SU-DHL-6 (cell line): ENCODE measurements around the gene JAM2.
"Not testable (repeated sequence)": the region's sequence is repeated elsewhere in the genome, so short reads cannot be mapped to it uniquely, and the experiment has no call there.

Experiments used
- H2AFZ ChIP-seq: fragments of 200-600 bp; sonication (generic); 2 replicates; pipeline ENCODE4 v1.6.1; 2014; ENCODE audit warnings: low read depth, mild to moderate bottlenecking, moderate library complexity, mixed read lengths, antibody characterized with exemption, low read length; ENCODE audit not compliant: severe bottlenecking
- H3F3A ChIP-seq: fragments of 200-600 bp; shearing (Covaris generic); 2 replicates; pipeline ENCODE4 v1.6.0; 2016; ENCODE audit warnings: antibody characterized with exemption, mild to moderate bottlenecking; ENCODE audit not compliant: insufficient read depth
- H3K27ac ChIP-seq: fragments of 200-600 bp; sonication (generic); 2 replicates; pipeline ENCODE4 v1.5.1; 2016; ENCODE audit warnings: low read depth, mild to moderate bottlenecking, low read length, moderate library complexity, mixed read lengths
- H3K27me3 ChIP-seq: fragments of 200-600 bp; sonication (generic), shearing (Covaris generic); 2 replicates; pipeline ENCODE4 v1.6.0; 2014; ENCODE audit warnings: mild to moderate bottlenecking, low read length
- H3K36me3 ChIP-seq: fragments of 200-600 bp; sonication (generic); 2 replicates; pipeline ENCODE4 v1.6.1; 2014; ENCODE audit warnings: mild to moderate bottlenecking, low read length, mixed read lengths
- H3K4me2 ChIP-seq: fragments of 300-600, 200-600 bp; shearing (Covaris generic), sonication (generic); 2 replicates; pipeline ENCODE4 v1.6.0; 2014; ENCODE audit warnings: low read length, low read depth, mild to moderate bottlenecking; ENCODE audit not compliant: poor library complexity, severe bottlenecking
- H3K4me3 ChIP-seq: fragments of 200-600 bp; sonication (generic); 2 replicates; pipeline ENCODE4 v1.5.1; 2014; ENCODE audit warnings: antibody characterized with exemption, low read length, mild to moderate bottlenecking, mixed read lengths; ENCODE audit not compliant: insufficient read depth, poor library complexity, severe bottlenecking
- H3K79me2 ChIP-seq: fragments of 200-600 bp; sonication (generic); 2 replicates; pipeline ENCODE4 v1.6.1; 2014; ENCODE audit warnings: mild to moderate bottlenecking, low read length, moderate library complexity; ENCODE audit not compliant: insufficient read depth
- H3K9ac ChIP-seq: fragments of 200-600 bp; sonication (generic); 2 replicates; pipeline ENCODE4 v1.7.0; 2014; ENCODE audit warnings: mild to moderate bottlenecking, low read length
- H3K9me2 ChIP-seq: fragments of 200-600 bp; sonication (generic); replicated peaks from 2 replicates; pipeline ENCODE4 v1.6.1; 2014; ENCODE audit warnings: low read length; ENCODE audit not compliant: insufficient read depth
- H3K9me3 ChIP-seq: fragments of 200-600 bp; sonication (generic); 2 replicates; pipeline ENCODE4 v1.6.1; 2014; ENCODE audit warnings: low read length, mixed read lengths; ENCODE audit not compliant: insufficient read depth
- H4K20me1 ChIP-seq: fragments of 200-600 bp; sonication (generic); 2 replicates; pipeline ENCODE4 v1.6.1; 2014; ENCODE audit warnings: low read depth, mild to moderate bottlenecking, antibody characterized with exemption, low read length, moderate library complexity, mixed read lengths
- EZH2phosphoT487 ChIP-seq: fragments of 200-600 bp; sonication (generic), shearing (Covaris generic); conservative IDR thresholded peaks from 2 replicates; pipeline ENCODE4 v1.6.1; 2018; ENCODE audit warnings: mild to moderate bottlenecking, antibody characterized with exemption, low read length, moderate library complexity, mixed read lengths
- TF ChIP-seq, protein P1 (sequence below): fragments of 200-600 bp; sonication (generic); IDR thresholded peaks from one replicate; pipeline ENCODE4 v1.5.1; 2017; ENCODE audit warnings: antibody characterized with exemption, mild to moderate bottlenecking, low read length, moderate library complexity; ENCODE audit not compliant: insufficient read depth, poor library complexity, severe bottlenecking

The JAM2 gene

DNA sequence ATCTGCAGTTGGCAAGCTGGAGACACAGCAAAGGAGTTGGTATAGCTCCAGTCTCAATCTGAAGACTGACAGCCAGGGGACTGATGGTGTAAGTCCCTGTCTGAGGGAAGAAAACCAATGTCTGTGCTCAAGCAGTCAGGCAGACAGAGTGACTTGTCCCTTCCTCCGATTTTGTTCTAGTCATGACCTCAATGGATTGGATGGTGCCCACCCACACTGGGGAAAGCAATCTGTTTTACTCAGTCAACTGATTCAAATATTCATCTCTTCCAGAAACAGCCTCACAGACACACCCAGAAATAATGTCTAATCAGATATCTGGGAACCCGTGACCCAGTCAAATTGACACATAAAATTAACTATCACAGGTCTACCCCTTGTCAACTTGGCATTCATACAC lies 19.9 kb upstream of the JAM2 start:
- H3K9ac ChIP-seq = no peak overlapping the region

DNA sequence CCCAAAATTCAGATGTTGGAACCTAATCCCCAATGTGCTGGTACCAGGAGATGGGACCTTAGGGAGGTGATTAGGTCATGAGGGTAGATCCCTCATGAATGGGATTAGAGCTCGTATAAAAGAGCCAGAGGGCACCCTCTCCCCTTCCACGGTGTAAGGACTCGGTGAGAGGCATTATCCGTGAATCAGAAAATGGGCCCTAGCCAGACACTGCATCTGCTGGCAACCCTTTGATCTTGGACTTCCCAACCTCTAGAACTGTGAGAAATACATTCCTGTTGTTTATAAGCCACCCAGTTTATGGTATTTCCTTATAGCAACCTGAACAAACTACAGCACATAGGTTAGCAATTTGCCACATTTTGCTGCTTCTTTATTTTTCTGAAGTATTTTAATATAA lies 14.5 kb upstream of the JAM2 start:
- H4K20me1 ChIP-seq = no peaks in the 10 kb centered on the region
- no peaks in the 10 kb centered on the region for H3K27me3 ChIP-seq
- no peak overlapping the region for H3K4me3 ChIP-seq
- H3K36me3 ChIP-seq = no peaks in the 10 kb centered on the region
- H3K9me2 ChIP-seq = no peaks in the 10 kb centered on the region
- no peak overlapping the region for H2AFZ ChIP-seq
- H3K9me3 ChIP-seq = no peaks in the 10 kb centered on the region
- TF ChIP-seq EZH2phosphoT487 = no peak
- TF ChIP-seq, protein P1, sequence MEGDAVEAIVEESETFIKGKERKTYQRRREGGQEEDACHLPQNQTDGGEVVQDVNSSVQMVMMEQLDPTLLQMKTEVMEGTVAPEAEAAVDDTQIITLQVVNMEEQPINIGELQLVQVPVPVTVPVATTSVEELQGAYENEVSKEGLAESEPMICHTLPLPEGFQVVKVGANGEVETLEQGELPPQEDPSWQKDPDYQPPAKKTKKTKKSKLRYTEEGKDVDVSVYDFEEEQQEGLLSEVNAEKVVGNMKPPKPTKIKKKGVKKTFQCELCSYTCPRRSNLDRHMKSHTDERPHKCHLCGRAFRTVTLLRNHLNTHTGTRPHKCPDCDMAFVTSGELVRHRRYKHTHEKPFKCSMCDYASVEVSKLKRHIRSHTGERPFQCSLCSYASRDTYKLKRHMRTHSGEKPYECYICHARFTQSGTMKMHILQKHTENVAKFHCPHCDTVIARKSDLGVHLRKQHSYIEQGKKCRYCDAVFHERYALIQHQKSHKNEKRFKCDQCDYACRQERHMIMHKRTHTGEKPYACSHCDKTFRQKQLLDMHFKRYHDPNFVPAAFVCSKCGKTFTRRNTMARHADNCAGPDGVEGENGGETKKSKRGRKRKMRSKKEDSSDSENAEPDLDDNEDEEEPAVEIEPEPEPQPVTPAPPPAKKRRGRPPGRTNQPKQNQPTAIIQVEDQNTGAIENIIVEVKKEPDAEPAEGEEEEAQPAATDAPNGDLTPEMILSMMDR = no peak
- H3K27ac ChIP-seq = no peak overlapping the region
- no peak overlapping the region for H3K9ac ChIP-seq
- H3F3A ChIP-seq = no peaks in the 10 kb centered on the region
- H3K79me2 ChIP-seq = no peaks in the 10 kb centered on the region
- no peak overlapping the region for H3K4me2 ChIP-seq

More for the DNA sequence above, 19.9 kb upstream of the JAM2 start:
- H3K27ac ChIP-seq = no peak overlapping the region
- no peaks in the 10 kb centered on the region for H3K79me2 ChIP-seq
- no peaks in the 10 kb centered on the region for H4K20me1 ChIP-seq
- no peaks in the 10 kb centered on the region for H3K9me3 ChIP-seq
- H3K9me2 ChIP-seq = no peaks in the 10 kb centered on the region
- no peaks in the 10 kb centered on the region for H3F3A ChIP-seq
- H2AFZ ChIP-seq = no peak overlapping the region
- no peak for TF ChIP-seq EZH2phosphoT487
- TF ChIP-seq, protein P1 = no peak
- no peak overlapping the region for H3K4me3 ChIP-seq
- no peaks in the 10 kb centered on the region for H3K27me3 ChIP-seq
- no peak overlapping the region for H3K4me2 ChIP-seq
- no peaks in the 10 kb centered on the region for H3K36me3 ChIP-seq

DNA sequence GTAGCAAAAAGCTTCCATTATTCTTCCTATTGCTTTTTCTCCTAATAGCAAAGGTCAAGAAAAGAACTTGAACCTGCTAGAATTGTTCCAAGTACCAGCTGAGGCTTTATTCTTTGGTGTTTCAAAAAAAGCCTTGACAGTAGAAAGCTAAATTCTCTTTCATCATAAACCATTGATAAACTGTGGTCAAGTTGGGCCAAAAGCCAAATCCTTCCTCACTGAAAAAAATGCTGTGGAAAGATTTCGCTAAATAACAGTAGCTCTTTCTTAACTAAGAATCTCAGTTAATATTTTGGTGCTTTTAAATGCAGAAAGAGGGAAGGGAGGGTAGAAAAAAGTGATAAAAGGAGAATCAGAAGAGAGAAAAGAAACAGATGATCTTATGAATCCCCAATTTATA lies 14.0 kb upstream of the JAM2 start:
- Histone ChIP-seq H3K4me2 (no peak overlapping the region), H3K9me3 (no peaks in the 10 kb centered on the region), H4K20me1 (no peaks in the 10 kb centered on the region), H2AFZ (no peak overlapping the region), H3K27ac (no peak overlapping the region), H3F3A (no peaks in the 10 kb centered on the region), H3K9me2 (no peaks in the 10 kb centered on the region), H3K79me2 (no peaks in the 10 kb centered on the region), H3K27me3 (no peaks in the 10 kb centered on the region), H3K36me3 (no peaks in the 10 kb centered on the region), H3K4me3 (no peak overlapping the region), H3K9ac (no peak overlapping the region)
- TF ChIP-seq, protein P1 = no peak
- TF ChIP-seq EZH2phosphoT487 = no peak

DNA sequence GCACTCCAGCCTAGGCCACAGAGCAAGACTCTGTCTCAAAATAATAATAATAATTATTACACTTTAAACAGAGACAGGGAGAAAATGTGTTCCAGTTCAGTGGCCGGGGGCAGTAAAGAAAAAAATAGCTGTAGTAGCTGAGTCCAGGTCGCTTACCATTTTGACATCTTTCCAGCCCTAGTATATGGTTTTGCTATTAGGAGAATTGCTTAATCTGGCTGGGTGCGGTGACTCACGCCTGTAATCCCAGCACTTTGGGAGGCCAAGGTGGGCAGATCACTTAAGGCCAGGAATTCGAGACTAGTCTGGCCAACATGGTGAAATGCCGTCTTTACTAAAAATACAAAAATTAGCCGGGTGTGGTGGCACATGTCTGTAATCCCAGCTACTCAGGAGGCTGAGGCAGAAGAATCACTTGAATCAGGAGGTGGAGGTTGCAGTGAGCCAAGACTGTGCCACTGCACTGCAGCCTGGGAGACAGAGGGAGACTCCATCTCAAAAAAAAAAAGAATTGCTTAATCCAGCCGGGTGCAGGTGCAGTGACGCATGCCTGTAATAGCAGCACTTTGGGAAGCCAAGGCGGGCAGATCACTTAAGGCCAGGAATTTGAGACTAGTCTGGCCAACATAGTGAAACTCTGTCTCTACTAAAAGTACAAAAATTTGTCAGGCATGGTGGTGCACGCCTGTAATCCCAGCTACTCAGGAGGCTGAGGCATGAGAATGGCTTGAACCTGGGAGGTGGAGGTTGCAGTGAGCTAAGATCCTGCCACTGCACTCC lies 13.1 kb upstream of the JAM2 start:
- H4K20me1 ChIP-seq, H3K27ac ChIP-seq, H3K79me2 ChIP-seq, H3F3A ChIP-seq, H3K4me3 ChIP-seq, H3K9me2 ChIP-seq, H3K36me3 ChIP-seq, H3K27me3 ChIP-seq, H3K9me3 ChIP-seq, H3K9ac ChIP-seq, H2AFZ ChIP-seq, H3K4me2 ChIP-seq: not testable (repeated sequence)
